WERI-Rb-1 (cell line): ENCODE results near the gene LRRN1.
"Not testable (repeated sequence)": the region's sequence is repeated elsewhere in the genome, so short reads cannot be mapped to it uniquely, and the experiment has no call there.

Experiments
- DNase-seq: peaks from one replicate; pipeline ENCODE4 v3.0.0-alpha.2; 2020
- H3K27ac ChIP-seq: fragments of 250-450 bp; sonication (Bioruptor Pico); 2 replicates; pipeline ENCODE4 v1.5.1; 2020; ENCODE audit warnings: mild to moderate bottlenecking, moderate library complexity
- H3K27me3 ChIP-seq: fragments of 250-450 bp; sonication (Bioruptor Pico); 2 replicates; pipeline ENCODE4 v1.5.1; 2021; ENCODE audit warnings: mild to moderate bottlenecking, low read depth, moderate library complexity; ENCODE audit not compliant: insufficient read depth, severe bottlenecking
- H3K36me3 ChIP-seq: fragments of 250-450 bp; sonication (Bioruptor Pico); 2 replicates; pipeline ENCODE4 v1.5.1; 2020; ENCODE audit warnings: mild to moderate bottlenecking, moderate library complexity
- H3K4me3 ChIP-seq: 2 replicates; pipeline ENCODE4 v1.5.1; 2011; ENCODE audit warnings: low read depth, mild to moderate bottlenecking, control low read depth, low read length
- H3K9me3 ChIP-seq: fragments of 250-450 bp; sonication (Bioruptor Pico); 2 replicates; pipeline ENCODE4 v1.5.1; 2021; ENCODE audit warnings: mild to moderate bottlenecking, moderate library complexity; ENCODE audit not compliant: severe bottlenecking
- TF ChIP-seq, protein P1 (sequence below): IDR thresholded peaks from 2 replicates; pipeline ENCODE4 v1.5.1; 2011; ENCODE audit warnings: low read depth, mild to moderate bottlenecking, control low read depth, inconsistent platforms, low read length

The LRRN1 gene

DNA sequence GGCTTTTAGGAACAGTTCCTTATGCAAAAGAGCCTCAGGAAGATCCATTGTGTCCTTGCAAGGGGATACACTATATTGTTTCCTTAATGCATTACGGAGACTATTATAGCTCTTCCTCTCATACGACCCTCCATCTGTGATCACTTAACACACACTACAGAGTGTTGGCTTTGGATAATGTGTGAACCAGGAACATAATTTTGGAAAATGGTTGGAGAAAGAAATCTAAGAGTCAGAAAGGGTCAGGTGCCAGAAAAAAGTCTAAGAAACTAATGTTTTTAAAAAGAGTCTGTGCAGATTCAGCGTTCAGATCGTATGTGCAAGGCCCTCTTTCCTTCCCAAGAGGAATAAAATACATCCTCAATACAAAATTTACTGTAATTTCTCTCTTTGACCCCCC lies 27.3 kb downstream of the LRRN1 start:
- Histone ChIP-seq H3K27me3 (no peaks in the 10 kb centered on the region), H3K27ac (no peak overlapping the region), H3K9me3 (no peaks in the 10 kb centered on the region), H3K4me3 (no peak overlapping the region), H3K36me3 (no peaks in the 10 kb centered on the region)
- no peak for DNase-seq
- TF ChIP-seq, protein P1, sequence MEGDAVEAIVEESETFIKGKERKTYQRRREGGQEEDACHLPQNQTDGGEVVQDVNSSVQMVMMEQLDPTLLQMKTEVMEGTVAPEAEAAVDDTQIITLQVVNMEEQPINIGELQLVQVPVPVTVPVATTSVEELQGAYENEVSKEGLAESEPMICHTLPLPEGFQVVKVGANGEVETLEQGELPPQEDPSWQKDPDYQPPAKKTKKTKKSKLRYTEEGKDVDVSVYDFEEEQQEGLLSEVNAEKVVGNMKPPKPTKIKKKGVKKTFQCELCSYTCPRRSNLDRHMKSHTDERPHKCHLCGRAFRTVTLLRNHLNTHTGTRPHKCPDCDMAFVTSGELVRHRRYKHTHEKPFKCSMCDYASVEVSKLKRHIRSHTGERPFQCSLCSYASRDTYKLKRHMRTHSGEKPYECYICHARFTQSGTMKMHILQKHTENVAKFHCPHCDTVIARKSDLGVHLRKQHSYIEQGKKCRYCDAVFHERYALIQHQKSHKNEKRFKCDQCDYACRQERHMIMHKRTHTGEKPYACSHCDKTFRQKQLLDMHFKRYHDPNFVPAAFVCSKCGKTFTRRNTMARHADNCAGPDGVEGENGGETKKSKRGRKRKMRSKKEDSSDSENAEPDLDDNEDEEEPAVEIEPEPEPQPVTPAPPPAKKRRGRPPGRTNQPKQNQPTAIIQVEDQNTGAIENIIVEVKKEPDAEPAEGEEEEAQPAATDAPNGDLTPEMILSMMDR = no peak

- no peaks in the 10 kb centered on the region for H3K27me3 ChIP-seq
- H3K4me3 ChIP-seq = no peak overlapping the region
- H3K27ac ChIP-seq = no peak overlapping the region
- no peak for DNase-seq
- peaks cover 2% of the 10 kb centered on the region for H3K9me3 ChIP-seq
- TF ChIP-seq, protein P1 = no peak
- no peaks in the 10 kb centered on the region for H3K36me3 ChIP-seq
Measured at GRCh38 chr3:3827111-3827510, 27.9 kb downstream of the LRRN1 start.

- H3K27ac ChIP-seq, H3K36me3 ChIP-seq, H3K9me3 ChIP-seq: not testable (repeated sequence)
Measured at GRCh38 chr3:3828417-3828816, 29.2 kb downstream of the LRRN1 start.

GRCh38 chr3:3836845-3837244 lies 37.6 kb downstream of the LRRN1 start:
- Histone ChIP-seq H3K9me3 (peaks cover 4% of the 10 kb centered on the region), H3K27ac (no peak overlapping the region), H3K4me3 (no peak overlapping the region), H3K27me3 (no peaks in the 10 kb centered on the region), H3K36me3 (no peaks in the 10 kb centered on the region)
- TF ChIP-seq, protein P1 = no peak
- DNase-seq = no peak

More at GRCh38 chr3:3828417-3828816, 29.2 kb downstream of the LRRN1 start:
- H3K4me3 ChIP-seq, H3K27me3 ChIP-seq, DNase-seq: not testable (repeated sequence)

- Histone ChIP-seq H3K27ac (no peak overlapping the region), H3K36me3 (no peaks in the 10 kb centered on the region), H3K4me3 (no peak overlapping the region), H3K9me3 (no peaks in the 10 kb centered on the region), H3K27me3 (no peaks in the 10 kb centered on the region)
- no peak for DNase-seq
- TF ChIP-seq, protein P1 = no peak
Measured at GRCh38 chr3:3842356-3842755, 43.1 kb downstream of the LRRN1 start.

- Histone ChIP-seq H3K4me3 (no peak overlapping the region), H3K36me3 (no peaks in the 10 kb centered on the region), H3K27me3 (no peaks in the 10 kb centered on the region), H3K27ac (no peak overlapping the region), H3K9me3 (no peaks in the 10 kb centered on the region)
- TF ChIP-seq, protein P1 = no peak
- no peak for DNase-seq
Measured at GRCh38 chr3:3847994-3848922, 49.0 kb downstream of the LRRN1 start.
